ACC112 (cell line): ENCODE results near the gene AMER3.
"Not testable (repeated sequence)": the region's sequence is repeated elsewhere in the genome, so short reads cannot be mapped to it uniquely, and the experiment has no call there.

Source experiments
- H2AFZ ChIP-seq: fragments of 200-600 bp; sonication (generic); one replicate; pipeline ENCODE4 v1.6.0; 2017; ENCODE audit warnings: antibody characterized with exemption, low read length; ENCODE audit not compliant: unreplicated experiment
- H3K27ac ChIP-seq: fragments of 200-600 bp; sonication (generic); 2 replicates; pipeline ENCODE4 v1.5.1; 2014; ENCODE audit warnings: low read depth, mild to moderate bottlenecking, antibody characterized with exemption, low read length, moderate library complexity
- H3K27me3 ChIP-seq: fragments of 200-600 bp; sonication (generic); 2 replicates; pipeline ENCODE4 v1.6.1; 2014; ENCODE audit warnings: mild to moderate bottlenecking, antibody characterized with exemption, low read length, moderate library complexity, mixed read lengths; ENCODE audit not compliant: insufficient read depth
- H3K36me3 ChIP-seq: fragments of 200-600 bp; sonication (generic); 2 replicates; pipeline ENCODE4 v1.6.1; 2016; ENCODE audit warnings: mild to moderate bottlenecking, antibody characterized with exemption, low read length, moderate library complexity, mixed read lengths; ENCODE audit not compliant: insufficient read depth
- H3K4me1 ChIP-seq: fragments of 200-600 bp; sonication (generic); one replicate; pipeline ENCODE4 v1.6.1; 2016; ENCODE audit warnings: low read length, mixed read lengths; ENCODE audit not compliant: insufficient read depth, unreplicated experiment, control insufficient read depth
- H3K4me3 ChIP-seq: fragments of 200-600 bp; sonication (generic); 2 replicates; pipeline ENCODE4 v1.5.1; 2014; ENCODE audit warnings: mild to moderate bottlenecking, low read depth, low read length
- H3K79me2 ChIP-seq: fragments of 200-600 bp; sonication (generic); one replicate; pipeline ENCODE4 v1.6.0; 2016; ENCODE audit warnings: low read length; ENCODE audit not compliant: control insufficient read depth, unreplicated experiment, insufficient read depth

AMER3 gene, protein sequence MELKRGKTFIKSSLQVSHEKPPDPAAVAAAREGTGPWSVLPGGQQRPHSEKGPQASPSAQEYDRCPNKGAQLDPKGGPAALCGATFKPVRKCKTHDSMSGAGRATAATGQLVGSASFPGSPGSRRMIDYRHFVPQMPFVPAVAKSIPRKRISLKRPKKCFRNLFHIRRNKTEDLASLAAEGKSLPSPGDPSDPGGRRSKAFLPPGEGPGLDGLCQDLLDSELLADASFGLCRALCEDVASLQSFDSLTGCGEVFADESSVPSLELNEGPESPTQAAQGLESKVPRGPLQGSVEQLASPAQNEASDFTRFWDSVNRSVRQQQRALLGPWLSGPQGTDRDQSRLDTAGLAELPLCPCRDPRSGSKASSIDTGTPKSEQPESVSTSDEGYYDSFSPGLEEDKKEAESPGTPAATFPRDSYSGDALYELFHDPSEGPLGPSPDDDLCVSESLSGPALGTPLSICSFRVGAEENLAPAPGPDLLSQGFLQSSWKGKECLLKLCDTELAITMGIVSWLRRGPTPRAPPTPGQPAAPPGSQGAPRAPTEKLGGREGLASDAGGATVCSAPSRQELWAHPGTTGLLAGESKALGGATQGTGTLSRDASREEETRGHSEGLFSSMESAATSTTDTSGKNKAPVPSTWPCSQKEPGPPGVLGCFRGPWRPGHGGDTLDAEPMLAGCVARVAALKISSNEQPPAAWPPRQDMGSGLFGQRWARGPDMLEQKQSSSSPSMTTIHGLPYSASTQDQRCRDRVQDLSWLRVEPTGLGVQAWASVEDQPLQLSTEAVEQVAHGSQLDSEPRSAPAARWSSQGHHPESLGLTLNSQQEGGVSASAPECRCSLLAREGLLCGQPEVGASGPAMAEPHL

DNA sequence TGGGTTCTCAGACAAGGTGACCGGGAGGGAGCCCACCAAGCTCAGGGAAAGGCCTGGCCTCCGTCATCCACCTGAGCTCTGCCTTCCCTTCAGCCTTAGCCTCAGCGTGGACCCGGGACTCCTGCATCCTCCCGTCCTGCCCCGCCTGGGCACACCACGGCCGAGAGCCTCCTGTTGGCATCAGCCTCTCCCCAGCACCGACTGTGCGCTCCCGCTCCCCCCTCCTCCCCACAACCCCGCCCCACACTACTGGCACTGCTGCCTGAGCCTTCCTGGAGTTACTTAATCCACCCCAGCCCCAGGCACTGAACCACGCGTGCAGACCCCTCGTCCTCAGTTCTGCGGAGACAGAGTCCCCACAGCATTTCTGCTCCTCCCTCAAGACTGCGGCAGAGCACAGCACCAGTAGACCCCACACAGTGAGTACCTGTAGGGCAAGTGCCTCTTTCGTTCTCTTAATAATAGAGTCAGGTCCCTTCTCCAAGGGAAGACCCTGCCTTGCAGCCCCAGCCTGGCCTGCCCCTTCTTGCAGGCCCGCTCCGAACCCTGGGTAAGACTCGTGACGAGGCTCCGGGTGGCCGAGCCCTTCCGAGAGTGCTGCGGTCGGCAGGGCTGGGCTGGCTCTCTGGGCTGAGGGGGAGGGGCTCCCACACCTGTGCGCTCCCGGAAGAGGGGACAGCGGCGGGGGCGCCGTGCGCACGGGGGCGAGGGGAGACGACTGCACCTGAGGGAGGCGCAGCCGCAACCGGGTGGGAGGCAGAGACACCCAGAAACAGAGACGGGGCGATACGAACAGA, at the start of gene AMER3:
TSS of gene AMER3 (plus strand) at position 285 of the 797 bp plus-strand sequence. CDS start 6,533 bp downstream, outside the sequence.
- Histone ChIP-seq H3K79me2 (no peaks in the 10 kb centered on the region), H3K27me3 (peaks cover 67% of the 10 kb centered on the region), H3K4me1 (no peaks in the 10 kb centered on the region), H3K27ac (no peak within 1 kb of the TSS), H3K36me3 (no peaks in the 10 kb centered on the region), H3K4me3 (no peak within 1 kb of the TSS), H2AFZ (no peak within 1 kb of the TSS)

DNA sequence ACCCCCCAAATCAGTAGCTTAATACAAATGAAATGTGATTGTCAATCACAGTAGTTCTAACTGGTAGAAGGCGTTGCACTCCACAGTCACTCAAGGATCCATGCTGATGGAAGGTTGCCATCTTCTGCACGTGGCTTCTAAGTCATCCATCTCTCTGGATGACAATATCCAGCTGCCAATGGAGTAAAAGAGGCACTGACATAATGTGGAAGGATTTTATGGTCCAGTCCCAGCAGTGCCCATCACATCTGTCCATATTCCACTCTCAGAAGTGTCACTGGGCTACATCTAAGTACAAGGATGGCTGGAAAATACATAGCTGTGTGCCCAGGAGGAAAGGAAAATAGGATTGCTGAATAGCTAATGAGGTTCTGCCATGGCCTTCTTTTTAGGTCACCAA, 40.5 kb upstream of the AMER3 start:
- H3K4me1 ChIP-seq, H3K4me3 ChIP-seq, H3K27ac ChIP-seq, H3K27me3 ChIP-seq, H2AFZ ChIP-seq, H3K36me3 ChIP-seq, H3K79me2 ChIP-seq: not testable (repeated sequence)

DNA sequence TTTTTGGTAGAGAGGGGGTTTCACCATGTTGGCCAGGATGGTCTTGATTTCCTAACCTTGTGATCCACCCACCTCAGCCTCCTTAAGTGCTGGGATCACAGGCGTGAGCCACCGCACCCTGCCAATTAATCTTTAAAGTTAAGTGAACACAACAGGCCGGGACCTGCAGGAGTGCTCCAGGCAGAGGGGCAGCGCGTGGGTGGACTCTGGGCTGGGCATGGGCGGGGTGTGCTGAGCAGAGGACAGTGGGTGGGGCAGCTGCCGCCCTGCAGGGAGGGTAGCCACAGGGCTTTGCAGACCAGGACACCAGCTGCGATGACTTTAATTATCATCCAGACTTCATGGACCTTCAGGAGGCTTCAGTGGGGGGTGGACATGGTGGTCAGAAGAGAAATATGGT, 35.3 kb upstream of the AMER3 start:
- H3K27me3 ChIP-seq = peaks cover 4% of the 10 kb centered on the region; the same call in 1 of the 2 replicates
- no peaks in the 10 kb centered on the region for H3K36me3 ChIP-seq
- no peaks in the 10 kb centered on the region for H3K4me1 ChIP-seq
- H2AFZ ChIP-seq = no peak overlapping the region
- H3K4me3 ChIP-seq = no peak overlapping the region
- no peak overlapping the region for H3K27ac ChIP-seq
- H3K79me2 ChIP-seq = no peaks in the 10 kb centered on the region

DNA sequence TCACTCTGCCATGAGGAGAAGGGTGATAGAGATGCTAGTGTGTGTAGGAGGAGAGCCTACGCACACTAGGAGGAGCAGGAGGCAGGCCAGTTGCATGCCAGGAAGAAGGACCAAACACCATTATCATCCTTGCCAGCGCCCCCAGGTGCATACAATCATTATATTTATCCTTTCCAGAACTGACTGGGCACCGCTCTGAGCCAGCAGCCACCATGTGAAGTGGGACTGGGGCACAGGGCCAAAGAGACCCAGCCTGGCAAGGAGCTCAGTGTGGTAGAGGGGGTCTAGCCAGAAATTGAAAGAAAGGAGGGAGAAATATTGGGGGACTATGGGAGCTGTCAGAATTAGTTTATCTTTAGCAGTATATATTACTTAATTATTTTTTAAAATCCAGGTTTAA, 34.8 kb upstream of the AMER3 start:
- Histone ChIP-seq H3K36me3 (no peaks in the 10 kb centered on the region), H3K4me1 (no peaks in the 10 kb centered on the region), H3K4me3 (no peak overlapping the region), H3K27me3 (peaks cover 4% of the 10 kb centered on the region; the same call in 1 of the 2 replicates), H3K79me2 (no peaks in the 10 kb centered on the region), H3K27ac (no peak overlapping the region), H2AFZ (no peak overlapping the region)

DNA sequence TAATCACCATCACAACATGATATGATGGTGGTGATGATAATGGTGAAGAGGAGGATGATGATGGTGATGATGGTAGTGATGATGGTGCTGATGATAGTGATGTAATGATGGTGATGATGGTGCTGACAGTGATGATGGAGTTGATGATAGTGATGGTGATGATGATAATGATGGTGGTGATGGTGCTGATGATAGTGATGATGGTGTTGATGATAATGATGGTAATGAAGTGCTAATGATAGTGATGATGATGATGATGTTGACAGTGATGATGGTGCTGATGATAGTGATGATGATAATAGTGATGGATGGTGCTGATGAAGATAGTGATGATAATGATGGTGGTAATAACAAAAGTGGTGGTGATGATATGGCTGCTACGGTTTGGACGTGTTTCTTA, 30.9 kb upstream of the AMER3 start:
- Histone ChIP-seq H3K79me2 (no peaks in the 10 kb centered on the region), H3K27ac (no peak overlapping the region), H3K4me3 (no peak overlapping the region), H2AFZ (no peak overlapping the region), H3K4me1 (peaks cover 7% of the 10 kb centered on the region), H3K27me3 (peaks cover 12% of the 10 kb centered on the region; the same call in 1 of the 2 replicates), H3K36me3 (no peaks in the 10 kb centered on the region)

DNA sequence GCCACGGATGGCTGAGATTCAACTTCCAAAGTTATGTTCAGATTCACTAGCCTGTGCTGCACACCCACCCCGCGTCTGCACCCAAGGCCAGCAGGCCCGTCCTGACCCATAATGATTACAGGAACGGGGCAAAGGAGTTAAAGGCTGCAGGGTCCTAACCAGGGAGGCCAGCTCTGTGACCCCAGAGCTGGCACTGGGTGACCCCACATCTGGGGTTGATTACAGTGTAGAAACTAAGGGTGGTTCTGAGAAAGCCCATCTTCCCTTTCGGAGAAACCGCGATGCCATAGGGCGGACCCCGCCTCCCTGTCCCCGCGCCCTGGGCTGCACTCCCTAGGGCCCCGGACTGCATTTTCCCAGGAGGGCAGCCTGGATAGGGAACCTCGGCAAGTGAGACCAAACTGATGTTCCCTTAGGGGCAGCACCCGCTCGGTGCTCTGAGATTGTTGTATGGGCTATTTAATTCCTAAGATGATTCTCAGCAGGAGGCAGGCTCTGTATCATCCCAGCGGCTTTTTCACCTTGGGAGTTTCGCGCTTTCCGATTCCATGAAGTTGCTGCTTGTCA, 28.6 kb upstream of the AMER3 start:
- Histone ChIP-seq H3K4me3 (peak overlapping the region; percentile 81), H3K27me3 (peaks cover 14% of the 10 kb centered on the region; the same call in 1 of the 2 replicates), H3K27ac (no peak overlapping the region), H2AFZ (peak overlapping the region; percentile 90), H3K36me3 (no peaks in the 10 kb centered on the region), H3K79me2 (no peaks in the 10 kb centered on the region), H3K4me1 (peaks cover 7% of the 10 kb centered on the region)

DNA sequence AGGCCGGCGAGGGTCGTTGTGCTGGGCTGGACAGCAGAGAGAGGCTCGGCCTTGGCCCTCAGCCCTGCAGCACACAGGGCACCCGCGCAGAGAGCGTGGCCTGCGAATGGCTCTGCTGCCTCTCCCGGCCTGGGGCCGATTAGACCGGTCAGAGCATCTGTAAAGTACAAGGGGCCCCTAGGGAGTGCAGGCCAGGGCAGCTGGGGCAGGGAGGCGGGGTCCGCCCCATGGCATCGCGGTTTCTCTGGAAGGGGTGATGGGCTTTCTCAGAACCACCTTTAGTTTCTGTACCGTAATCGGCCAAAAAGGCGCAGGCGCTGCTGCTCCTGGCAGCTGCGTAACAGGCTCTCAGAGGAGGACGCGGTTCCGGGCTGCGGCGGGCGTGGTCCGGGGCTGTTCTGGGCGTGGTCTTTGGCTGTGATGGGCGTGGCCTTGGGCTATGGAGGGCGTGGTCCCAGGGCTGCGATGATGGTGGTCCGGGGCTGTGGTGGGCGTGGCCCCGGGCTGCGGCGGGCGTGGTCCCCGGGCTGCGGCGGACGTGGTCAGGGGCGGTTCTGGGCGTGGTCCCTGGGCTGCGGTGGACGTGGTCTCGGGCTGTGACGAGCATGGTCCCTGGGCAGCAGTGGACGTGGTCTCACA, 27.9 kb upstream of the AMER3 start:
- H3K4me3 ChIP-seq = peak overlapping the region; percentile 81
- H2AFZ ChIP-seq = peak overlapping the region; percentile 90
- H3K36me3 ChIP-seq = no peaks in the 10 kb centered on the region
- H3K27me3 ChIP-seq = peaks cover 14% of the 10 kb centered on the region; the same call in 1 of the 2 replicates
- no peak overlapping the region for H3K27ac ChIP-seq
- no peaks in the 10 kb centered on the region for H3K79me2 ChIP-seq
- peaks cover 7% of the 10 kb centered on the region for H3K4me1 ChIP-seq

DNA sequence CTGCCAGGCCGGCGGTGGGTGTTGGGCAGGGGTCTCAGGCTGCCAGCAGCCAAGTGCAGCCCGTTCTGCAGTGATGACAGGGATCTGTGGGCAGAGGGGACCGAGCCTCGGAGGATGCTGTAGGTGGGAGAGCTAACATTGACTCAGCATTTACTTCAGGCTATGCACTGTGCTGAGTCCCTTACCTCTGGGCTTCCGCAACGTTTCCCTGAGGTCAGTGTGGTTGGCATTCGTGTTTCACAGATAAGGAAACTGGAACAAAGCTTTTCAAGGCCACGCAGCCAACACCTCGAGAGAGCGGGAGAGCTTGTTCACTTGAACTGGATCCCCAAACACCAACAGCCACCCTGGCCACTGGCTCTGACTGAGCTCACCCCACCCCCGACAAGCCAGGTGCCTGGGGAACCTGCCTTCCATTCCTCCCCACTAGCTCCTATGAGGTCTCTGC, 27.3 kb upstream of the AMER3 start:
- H3K27me3 ChIP-seq = peaks cover 14% of the 10 kb centered on the region; the same call in 1 of the 2 replicates
- H3K4me3 ChIP-seq = no peak overlapping the region
- H2AFZ ChIP-seq = peak overlapping the region; percentile 67
- no peaks in the 10 kb centered on the region for H3K36me3 ChIP-seq
- H3K4me1 ChIP-seq = peaks cover 7% of the 10 kb centered on the region
- no peaks in the 10 kb centered on the region for H3K79me2 ChIP-seq
- H3K27ac ChIP-seq = no peak overlapping the region

DNA sequence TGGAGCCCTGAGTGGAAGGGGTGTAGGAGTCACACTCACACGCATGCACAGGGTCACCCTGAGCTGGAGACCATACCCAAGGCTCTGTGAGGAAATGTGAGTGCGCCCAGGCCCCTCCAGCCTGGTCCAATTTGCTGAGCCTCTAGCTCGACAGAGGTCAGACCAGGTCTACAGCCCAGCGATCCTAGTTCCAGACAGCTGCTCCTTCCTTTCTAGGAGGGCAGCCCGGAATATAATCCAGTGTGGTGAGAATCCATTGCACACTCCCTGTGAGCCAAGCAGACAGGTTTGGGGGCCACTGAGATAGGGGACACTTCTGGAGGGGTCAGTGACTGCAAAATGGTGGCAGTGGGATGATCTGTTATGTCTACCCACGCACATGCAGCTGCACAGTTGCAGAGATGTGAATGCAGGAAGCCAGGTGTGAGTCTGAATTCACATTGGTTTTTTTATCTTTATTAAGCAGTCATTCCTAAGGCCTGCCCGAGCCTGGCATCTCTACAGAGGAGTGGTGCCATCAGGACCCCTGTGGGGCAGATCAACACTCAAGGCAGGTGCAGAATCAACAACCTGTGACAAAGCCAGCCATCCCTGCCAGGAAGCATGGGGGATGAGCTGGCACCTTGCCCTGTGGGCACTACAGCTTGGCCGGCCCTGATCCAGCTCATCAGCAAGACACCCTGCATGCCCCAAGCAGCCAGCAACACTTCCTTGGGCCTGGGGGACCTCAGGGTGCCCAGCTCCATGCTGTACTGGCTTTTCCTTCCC, 26.6 kb upstream of the AMER3 start, which contains the start of gene GPR148:
TSS of gene GPR148 (plus strand) at position 522 of the 768 bp plus-strand sequence. CDS start at position 604, 82 bp downstream.
- Histone ChIP-seq H2AFZ (peak within 1 kb of the TSS; percentile 67), H3K4me3 (no peak within 1 kb of the TSS), H3K36me3 (no peaks in the 10 kb centered on the region), H3K4me1 (peaks cover 7% of the 10 kb centered on the region), H3K27me3 (peaks cover 14% of the 10 kb centered on the region; the same call in 1 of the 2 replicates), H3K27ac (no peak within 1 kb of the TSS), H3K79me2 (no peaks in the 10 kb centered on the region)
